Esophagus squamous epithelium (tissue), 5 donors: ENCODE measurements around the gene SRGAP3. TPM values are rescaled to one million over a fixed set of nuclear protein-coding genes. Genes with fewer than 3 reads are reported as not detected.

Source experiments
- DNase-seq: peaks from one replicate; lab custom pipeline; 2025; lab: John Stamatoyannopoulos, UW
- H3K27ac ChIP-seq, 4 donors: fragments of 200-600 bp; sonication (generic); one replicate each; pipeline ENCODE4 v1.5.1; 2016 to 2019; ENCODE audit warnings: mild to moderate bottlenecking in 1 of 4
- H3K27me3 ChIP-seq, 4 donors: fragments of 200-600 bp; sonication (generic); 1 replicate in 3 of 4; 2 replicates in 1 of 4; pipeline versions ENCODE4 v1.5.1 to v1.6.0; 2017 to 2021; ENCODE audit warnings: antibody characterized with exemption in 1 of 4
- H3K36me3 ChIP-seq, 3 donors: fragments of 200-600 bp; sonication (generic); one replicate each; pipeline ENCODE4 v1.5.1; 2016 to 2019
- H3K4me1 ChIP-seq, 3 donors: fragments of 200-600 bp; sonication (generic); one replicate each; pipeline ENCODE4 v1.5.1; 2017 to 2019
- H3K4me3 ChIP-seq, 4 donors: fragments of 200-600 bp; sonication (generic); 1 replicate in 3 of 4; 2 replicates in 1 of 4; pipeline ENCODE4 v1.5.1; 2016 to 2019; ENCODE audit warnings: mild to moderate bottlenecking in 2 of 4, moderate library complexity in 1 of 4
- H3K9me3 ChIP-seq, 3 donors: fragments of 200-600 bp; sonication (generic); one replicate each; pipeline ENCODE4 v1.5.1; 2016 to 2019
- POLR2A ChIP-seq, 4 donors: fragments of 450-650 bp; IDR thresholded peaks; one replicate each; pipeline ENCODE4 v1.6.1; 2017; ENCODE audit warnings: antibody characterized with exemption in 4 of 4, mild to moderate bottlenecking in 4 of 4, moderate library complexity in 3 of 4
- WGBS, 2 donors: methylation state at CpG; one replicate each; pipeline ENCODE4 v1.1.5; 2018; 5-methylcytosine and 5-hydroxymethylcytosine counted together
- intact Hi-C: fragments of 100-400 bp; cut with DNase I; formaldehyde crosslinking; loops from one replicate; pipeline ENCODE4 v1.15.0; 2022
- total RNA-seq, 4 donors: library from RNA; depleted of rRNA; stranded (reverse); fragments of >200 nt; gene quantifications; one replicate each; pipeline ENCODE4 v1.1.0, GENCODE V29; 2016
- TF ChIP-seq, protein P1 (sequence below), 6 experiments: fragments of 450-650 bp in 4 of 6; fragments of 200-600 bp in 2 of 6; sonication (generic) in 2 of 6; IDR thresholded peaks; one replicate each; pipeline ENCODE4 v1.5.1; 2016 to 2019; ENCODE audit warnings: antibody characterized with exemption in 6 of 6, mild to moderate bottlenecking in 4 of 6, moderate library complexity in 4 of 6
- donor health status: DM: yes; HTN: yes; CAD: no.

The SRGAP3 gene
- total RNA-seq, 4 donors from 2014 or later, result 4.0 to 15.8 (median 6.6) TPM

DNA sequence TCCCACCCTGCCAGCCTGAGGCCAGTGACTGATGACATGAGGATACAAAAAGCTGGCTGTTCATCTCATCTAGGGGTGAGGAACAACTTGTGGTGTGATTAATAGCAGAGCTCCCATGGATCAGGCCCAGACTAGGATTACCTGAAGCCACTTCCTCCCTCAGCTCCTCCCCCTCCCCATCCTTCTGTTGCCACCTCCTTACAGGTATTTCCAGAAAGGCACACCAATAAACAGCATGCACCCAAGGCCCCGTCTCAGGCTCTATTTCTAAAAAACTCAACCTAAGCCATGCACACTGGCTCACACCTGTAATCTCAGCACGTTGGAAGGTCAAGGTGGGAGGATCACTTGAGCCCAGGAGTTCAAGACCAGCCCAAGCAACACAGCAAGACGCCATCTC lies 54.1 kb downstream of the SRGAP3 start:
- DNase-seq, result no peak
- H3K4me3 ChIP-seq, result no peak overlapping the region
- WGBS, 2 donors, result 79 to 90% methylated on average over 2 of the region's 3 CpGs
- H3K9me3 ChIP-seq, result no peaks in the 10 kb centered on the region
- intact Hi-C loops, result no loop called here
- H3K4me1 ChIP-seq, result peaks cover 0 to 7% (median 0%) of the 10 kb centered on the region in 3 donors
- H3K27ac ChIP-seq, result no peak overlapping the region
- TF ChIP-seq POLR2A (IDR thresholded peaks at IDR 0.05), result no peak
- TF ChIP-seq, protein P1, sequence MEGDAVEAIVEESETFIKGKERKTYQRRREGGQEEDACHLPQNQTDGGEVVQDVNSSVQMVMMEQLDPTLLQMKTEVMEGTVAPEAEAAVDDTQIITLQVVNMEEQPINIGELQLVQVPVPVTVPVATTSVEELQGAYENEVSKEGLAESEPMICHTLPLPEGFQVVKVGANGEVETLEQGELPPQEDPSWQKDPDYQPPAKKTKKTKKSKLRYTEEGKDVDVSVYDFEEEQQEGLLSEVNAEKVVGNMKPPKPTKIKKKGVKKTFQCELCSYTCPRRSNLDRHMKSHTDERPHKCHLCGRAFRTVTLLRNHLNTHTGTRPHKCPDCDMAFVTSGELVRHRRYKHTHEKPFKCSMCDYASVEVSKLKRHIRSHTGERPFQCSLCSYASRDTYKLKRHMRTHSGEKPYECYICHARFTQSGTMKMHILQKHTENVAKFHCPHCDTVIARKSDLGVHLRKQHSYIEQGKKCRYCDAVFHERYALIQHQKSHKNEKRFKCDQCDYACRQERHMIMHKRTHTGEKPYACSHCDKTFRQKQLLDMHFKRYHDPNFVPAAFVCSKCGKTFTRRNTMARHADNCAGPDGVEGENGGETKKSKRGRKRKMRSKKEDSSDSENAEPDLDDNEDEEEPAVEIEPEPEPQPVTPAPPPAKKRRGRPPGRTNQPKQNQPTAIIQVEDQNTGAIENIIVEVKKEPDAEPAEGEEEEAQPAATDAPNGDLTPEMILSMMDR (IDR thresholded peaks at IDR 0.05), result no peak
- no peaks in the 10 kb centered on the region for H3K36me3 ChIP-seq
- no peaks in the 10 kb centered on the region for H3K27me3 ChIP-seq

DNA sequence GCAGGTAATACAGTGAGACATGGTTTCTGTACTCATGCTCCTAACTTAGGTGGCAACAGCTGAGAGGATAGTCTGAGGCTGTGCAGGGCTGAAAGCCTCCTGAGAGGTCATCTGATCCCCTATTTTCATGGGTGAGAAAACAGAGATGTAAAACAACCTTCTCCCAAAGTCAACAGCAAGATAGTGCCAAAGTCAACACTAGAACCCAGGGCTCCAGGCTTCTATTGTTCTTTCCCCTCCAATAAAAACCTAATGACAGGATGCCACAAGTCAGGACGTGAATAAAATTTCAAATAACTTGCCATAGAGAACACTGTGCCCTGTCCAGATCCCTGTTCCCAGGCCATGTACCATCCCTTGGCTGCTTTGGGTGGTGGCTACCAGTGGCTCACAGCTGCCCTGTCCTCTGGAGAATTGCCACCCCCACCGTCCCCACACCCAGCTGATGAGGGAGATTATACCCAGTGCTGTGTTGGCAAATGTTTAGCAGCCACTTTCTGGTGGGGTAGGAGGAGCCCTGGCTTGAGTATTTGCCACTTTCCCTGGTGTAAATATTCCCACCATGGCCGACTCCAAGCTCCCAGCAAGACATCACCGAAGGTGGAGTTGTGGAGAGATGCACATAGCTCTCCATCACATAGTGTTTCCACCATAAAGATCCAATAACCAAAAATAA lies 54.8 kb downstream of the SRGAP3 start:
- H3K27me3 ChIP-seq, result no peaks in the 10 kb centered on the region
- no peak for DNase-seq
- H3K4me3 ChIP-seq, result no peak overlapping the region
- H3K36me3 ChIP-seq, result no peaks in the 10 kb centered on the region
- no peaks in the 10 kb centered on the region for H3K9me3 ChIP-seq
- H3K4me1 ChIP-seq, result peaks cover 0 to 7% (median 0%) of the 10 kb centered on the region in 3 donors
- TF ChIP-seq POLR2A (IDR thresholded peaks at IDR 0.05), result no peak
- TF ChIP-seq, protein P1 (IDR thresholded peaks at IDR 0.05), result no peak
- WGBS, 2 donors, result 68 to 81% methylated on average over 3 to 4 of the region's 4 CpGs
- intact Hi-C loops, result no loop called here
- H3K27ac ChIP-seq, result no peak overlapping the region

DNA sequence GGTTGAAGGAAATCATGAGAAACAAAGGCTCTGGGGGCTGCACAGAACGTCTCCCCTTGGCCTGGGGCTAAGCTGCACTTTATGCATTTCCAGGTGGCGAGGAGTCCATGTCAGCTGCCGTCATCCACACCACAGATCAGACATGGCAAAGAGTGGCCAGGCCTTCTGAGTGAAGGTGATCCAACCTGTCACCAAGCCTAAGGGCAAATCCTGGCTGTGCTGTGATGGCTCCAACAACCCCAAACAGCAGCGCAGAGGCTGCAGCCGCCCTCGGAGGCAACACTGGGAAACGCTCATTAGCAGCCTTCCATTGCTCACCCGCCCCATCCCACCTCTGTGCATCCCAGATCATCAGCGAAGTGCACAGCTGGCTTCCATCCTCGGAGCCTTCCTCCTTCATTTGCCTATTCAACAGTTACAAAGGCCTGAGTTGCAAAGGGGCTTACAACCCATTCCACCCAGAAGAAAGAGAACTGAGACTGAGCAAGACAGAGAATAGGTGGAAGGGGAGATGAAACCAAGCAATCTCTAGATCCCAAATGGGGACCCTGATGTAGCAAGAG lies 55.7 kb downstream of the SRGAP3 start:
- no peak for DNase-seq
- Histone ChIP-seq H3K4me1 (peaks cover 0 to 7% (median 0%) of the 10 kb centered on the region in 3 donors), H3K27ac (no peak overlapping the region), H3K4me3 (no peak overlapping the region), H3K9me3 (no peaks in the 10 kb centered on the region), H3K27me3 (no peaks in the 10 kb centered on the region), H3K36me3 (no peaks in the 10 kb centered on the region)
- TF ChIP-seq POLR2A (IDR thresholded peaks at IDR 0.05), result no peak
- TF ChIP-seq, protein P1 (IDR thresholded peaks at IDR 0.05), result no peak
- intact Hi-C loops, result no loop called here
- 77 to 78% methylated on average over 7 to 8 of the region's 10 CpGs for WGBS, 2 donors

DNA sequence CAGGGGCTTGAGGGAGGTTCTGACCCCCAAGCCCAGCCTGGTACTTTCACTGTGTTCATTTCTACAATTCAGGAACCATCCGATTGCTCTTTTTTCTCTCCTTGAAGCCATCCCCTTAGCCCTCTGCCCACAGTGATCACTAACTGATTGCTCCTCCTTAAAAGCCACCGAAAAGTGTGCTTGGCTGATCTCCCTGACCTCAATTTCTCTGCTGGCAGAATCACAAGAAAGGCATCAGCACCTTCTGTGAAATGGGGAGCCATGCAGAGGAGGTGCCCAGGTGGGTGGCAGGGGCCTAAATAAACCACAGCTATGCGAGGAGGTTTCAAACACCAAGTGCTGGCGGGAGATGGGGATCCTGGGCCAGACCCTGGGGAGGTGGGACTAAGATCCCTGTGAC lies 56.2 kb downstream of the SRGAP3 start:
- H3K36me3 ChIP-seq, result no peaks in the 10 kb centered on the region
- no peak for TF ChIP-seq POLR2A (IDR thresholded peaks at IDR 0.05)
- TF ChIP-seq, protein P1 (IDR thresholded peaks at IDR 0.05), result no peak

DNA sequence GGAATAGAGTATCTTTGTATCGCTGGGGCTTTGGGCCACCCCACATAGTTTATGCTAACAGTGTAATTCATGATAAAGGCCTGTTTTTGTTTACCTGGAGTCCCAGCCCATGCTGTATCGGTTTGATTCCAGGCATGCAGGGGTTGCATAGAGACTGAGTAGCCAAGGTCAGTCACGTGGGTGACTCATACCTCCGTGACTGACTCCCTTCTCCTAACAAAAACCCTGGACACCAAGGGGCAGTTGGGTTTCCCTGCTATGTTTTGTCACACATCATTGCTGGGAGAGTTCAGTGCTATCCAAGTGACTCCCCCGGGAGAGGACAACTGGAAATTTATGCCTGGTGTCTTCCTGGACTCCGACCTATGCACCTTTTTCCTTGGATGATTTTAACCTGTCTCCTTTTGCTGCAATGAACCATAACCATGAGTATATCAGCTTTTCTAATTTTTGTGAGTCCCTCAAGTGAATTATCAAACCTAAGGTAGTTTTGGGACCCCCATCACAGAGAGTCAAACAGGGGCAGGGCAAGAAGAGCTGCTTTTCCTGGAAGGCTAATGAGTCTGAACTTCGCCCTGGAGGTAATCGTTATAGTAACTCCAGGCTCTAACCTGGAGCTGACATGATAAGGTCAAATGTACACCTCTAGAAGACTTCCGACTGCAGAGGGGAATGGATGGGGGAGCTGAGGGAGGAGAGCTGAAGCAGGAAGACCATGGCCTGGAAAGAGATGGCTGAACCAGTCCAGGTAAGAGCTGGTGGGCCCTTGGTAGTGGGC lies 57.0 kb downstream of the SRGAP3 start:
- no peak for DNase-seq
- Histone ChIP-seq H3K27ac (no peak overlapping the region), H3K4me1 (peaks cover 0 to 7% (median 0%) of the 10 kb centered on the region in 3 donors), H3K9me3 (no peaks in the 10 kb centered on the region), H3K36me3 (no peaks in the 10 kb centered on the region), H3K27me3 (no peaks in the 10 kb centered on the region), H3K4me3 (no peak overlapping the region)
- 86 to 88% methylated on average over 7 to 9 of the region's 9 CpGs for WGBS, 2 donors
- TF ChIP-seq, protein P1 (IDR thresholded peaks at IDR 0.05), result no peak
- TF ChIP-seq POLR2A (IDR thresholded peaks at IDR 0.05), result no peak
- intact Hi-C loops, result no loop called here

More for the DNA sequence above, 56.2 kb downstream of the SRGAP3 start:
- Histone ChIP-seq H3K27ac (no peak overlapping the region), H3K4me3 (no peak overlapping the region), H3K27me3 (no peaks in the 10 kb centered on the region), H3K9me3 (no peaks in the 10 kb centered on the region), H3K4me1 (peaks cover 0 to 7% (median 0%) of the 10 kb centered on the region in 3 donors)
- WGBS, 2 donors, result 86 to 90% methylated on average over 4 of the region's 4 CpGs
- no peak for DNase-seq
- intact Hi-C loops, result no loop called here
